Smooth muscle cell (in vitro differentiated cells): ENCODE data around the gene GALM. TPM values are rescaled to one million over a fixed set of nuclear protein-coding genes. Genes with fewer than 3 reads are reported as not detected.
"Not testable (repeated sequence)": the region's sequence is repeated elsewhere in the genome, so short reads cannot be mapped to it uniquely, and the experiment has no call there.

ENCODE experiments used
- DNase-seq: peaks from one replicate; lab custom pipeline; 2025; ENCODE audit not compliant: unreplicated experiment; lab: John Stamatoyannopoulos, UW
- H2AFZ ChIP-seq: fragments of 200-600 bp; sonication (generic); 2 replicates; pipeline ENCODE4 v1.6.0; 2016; ENCODE audit warnings: antibody characterized with exemption, low read depth, mild to moderate bottlenecking
- H3F3A ChIP-seq: fragments of 200-600 bp; sonication (generic); 2 replicates; pipeline ENCODE4 v1.6.0; 2017; ENCODE audit warnings: antibody characterized with exemption, low read depth
- H3K27ac ChIP-seq: fragments of 200-600 bp; sonication (generic); 2 replicates; pipeline ENCODE4 v1.5.1; 2016; ENCODE audit warnings: low read depth, mild to moderate bottlenecking
- H3K27me3 ChIP-seq: fragments of 200-600 bp; sonication (generic); 2 replicates; pipeline ENCODE4 v1.6.1; 2016; ENCODE audit warnings: low read depth, mild to moderate bottlenecking
- H3K36me3 ChIP-seq: fragments of 200-600 bp; sonication (generic); 2 replicates; pipeline ENCODE4 v1.5.1; 2016; ENCODE audit warnings: low read depth
- H3K4me1 ChIP-seq: fragments of 200-600 bp; sonication (generic); 2 replicates; pipeline ENCODE4 v1.5.1; 2016; ENCODE audit warnings: low read depth
- H3K4me2 ChIP-seq: fragments of 200-600 bp; sonication (generic); 2 replicates; pipeline ENCODE4 v1.6.0; 2016; ENCODE audit warnings: mild to moderate bottlenecking
- H3K4me3 ChIP-seq: fragments of 200-600 bp; sonication (generic); 2 replicates; pipeline ENCODE4 v1.5.1; 2016; ENCODE audit warnings: mild to moderate bottlenecking
- H3K79me2 ChIP-seq: fragments of 200-600 bp; sonication (generic); 2 replicates; pipeline ENCODE4 v1.6.0; 2016; ENCODE audit warnings: low read depth, mild to moderate bottlenecking
- H3K9ac ChIP-seq: fragments of 200-600 bp; sonication (generic); 2 replicates; pipeline ENCODE4 v1.6.0; 2016; ENCODE audit warnings: low read depth
- H3K9me3 ChIP-seq: fragments of 200-600 bp; sonication (generic); replicated peaks from 2 replicates; pipeline ENCODE4 v1.5.1; 2016; ENCODE audit warnings: low read depth
- H4K20me1 ChIP-seq: fragments of 200-600 bp; sonication (generic); 2 replicates; pipeline ENCODE4 v1.6.0; 2016; ENCODE audit warnings: low read depth
- WGBS: methylation state at CpG from one replicate; pipeline ENCODE4 v1.1.7; 2016; ENCODE audit warnings: low lambda C conversion rate; 5-methylcytosine and 5-hydroxymethylcytosine counted together
- polyA plus RNA-seq: library from polyadenylated mRNA; unstranded; fragments of >200 nt; fragmentation: Nextera tagmentation; extraction: Ambion mirVana; gene quantifications from 2 replicates; pipeline ENCODE4 v1.2.1, GENCODE V29; 2016
- total RNA-seq: library from RNA; depleted of rRNA; stranded (reverse); fragments of >200 nt; gene quantifications from 2 replicates; pipeline ENCODE4 v1.2.3, GENCODE V29; 2014
- TF ChIP-seq, protein P1 (sequence below): fragments of 200-600 bp; sonication (generic); IDR thresholded peaks from 2 replicates; pipeline ENCODE4 v1.5.1; 2017; ENCODE audit warnings: borderline replicate concordance, mild to moderate bottlenecking, antibody characterized with exemption; ENCODE audit not compliant: insufficient read depth, poor library complexity, severe bottlenecking

The GALM gene
- total and polyA plus RNA-seq, 2 experiments from 2014 or later = 13.1 to 18.9 TPM

DNA sequence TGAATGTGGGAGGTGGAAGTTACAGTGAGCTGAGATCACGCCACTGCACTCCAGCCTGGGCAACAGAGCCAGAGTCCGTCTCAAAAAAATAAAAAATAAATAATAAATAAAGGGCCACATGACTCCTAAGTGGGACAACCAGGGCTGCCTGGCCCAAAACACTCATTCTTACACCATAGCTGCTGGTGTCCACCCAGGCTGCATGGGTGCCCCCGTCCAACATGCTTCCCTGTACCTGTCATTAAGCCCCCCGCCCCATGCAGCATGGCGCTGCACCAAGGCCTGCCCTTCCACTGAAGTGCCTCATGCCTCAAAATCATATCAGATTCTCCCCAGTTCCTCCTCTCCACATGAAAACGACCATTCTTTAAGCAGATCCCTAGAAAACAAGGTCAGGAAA, 10.8 kb downstream of the GALM start:
- no peaks in the 10 kb centered on the region for H3K4me1 ChIP-seq
- no peak overlapping the region for H3K4me3 ChIP-seq
- H3K27ac ChIP-seq = no peak overlapping the region
- TF ChIP-seq, protein P1, sequence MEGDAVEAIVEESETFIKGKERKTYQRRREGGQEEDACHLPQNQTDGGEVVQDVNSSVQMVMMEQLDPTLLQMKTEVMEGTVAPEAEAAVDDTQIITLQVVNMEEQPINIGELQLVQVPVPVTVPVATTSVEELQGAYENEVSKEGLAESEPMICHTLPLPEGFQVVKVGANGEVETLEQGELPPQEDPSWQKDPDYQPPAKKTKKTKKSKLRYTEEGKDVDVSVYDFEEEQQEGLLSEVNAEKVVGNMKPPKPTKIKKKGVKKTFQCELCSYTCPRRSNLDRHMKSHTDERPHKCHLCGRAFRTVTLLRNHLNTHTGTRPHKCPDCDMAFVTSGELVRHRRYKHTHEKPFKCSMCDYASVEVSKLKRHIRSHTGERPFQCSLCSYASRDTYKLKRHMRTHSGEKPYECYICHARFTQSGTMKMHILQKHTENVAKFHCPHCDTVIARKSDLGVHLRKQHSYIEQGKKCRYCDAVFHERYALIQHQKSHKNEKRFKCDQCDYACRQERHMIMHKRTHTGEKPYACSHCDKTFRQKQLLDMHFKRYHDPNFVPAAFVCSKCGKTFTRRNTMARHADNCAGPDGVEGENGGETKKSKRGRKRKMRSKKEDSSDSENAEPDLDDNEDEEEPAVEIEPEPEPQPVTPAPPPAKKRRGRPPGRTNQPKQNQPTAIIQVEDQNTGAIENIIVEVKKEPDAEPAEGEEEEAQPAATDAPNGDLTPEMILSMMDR = no peak
- H3K9ac ChIP-seq = no peak overlapping the region
- DNase-seq = no peak
- H3K79me2 ChIP-seq = no peaks in the 10 kb centered on the region
- no peak overlapping the region for H2AFZ ChIP-seq
- H3K36me3 ChIP-seq = peaks cover 6% of the 10 kb centered on the region
- H4K20me1 ChIP-seq = no peaks in the 10 kb centered on the region
- H3K4me2 ChIP-seq = no peak overlapping the region
- H3K27me3 ChIP-seq = no peaks in the 10 kb centered on the region
- no peaks in the 10 kb centered on the region for H3F3A ChIP-seq
- H3K9me3 ChIP-seq = no peaks in the 10 kb centered on the region
- WGBS = 94% methylated on average over 6 of the region's 6 CpGs

DNA sequence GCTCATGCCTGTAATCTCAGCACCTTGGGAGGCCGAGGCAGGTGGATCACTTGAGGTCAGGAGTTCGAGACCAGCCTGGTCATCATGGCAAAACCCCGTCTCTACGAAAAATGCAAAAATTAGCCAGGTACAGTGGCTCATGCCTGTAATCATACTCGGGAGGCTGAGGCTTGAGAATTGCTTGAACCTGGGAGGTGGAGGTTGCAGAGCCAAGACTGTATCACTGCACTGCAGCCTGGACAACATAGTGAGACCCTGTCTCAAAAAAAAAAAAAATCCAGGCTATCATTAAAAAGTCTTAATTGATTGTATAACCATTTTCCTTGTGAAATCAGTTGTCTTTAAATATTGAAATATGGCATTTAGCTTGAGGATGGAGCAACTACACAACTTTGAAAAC, 15.0 kb downstream of the GALM start:
- H3K9ac ChIP-seq, H3K4me1 ChIP-seq, H2AFZ ChIP-seq, H4K20me1 ChIP-seq, H3K27ac ChIP-seq, H3F3A ChIP-seq, H3K27me3 ChIP-seq, H3K9me3 ChIP-seq, H3K36me3 ChIP-seq, H3K4me3 ChIP-seq, DNase-seq, H3K79me2 ChIP-seq, H3K4me2 ChIP-seq: not testable (repeated sequence)
- 92% methylated on average over 5 of the region's 5 CpGs for WGBS

DNA sequence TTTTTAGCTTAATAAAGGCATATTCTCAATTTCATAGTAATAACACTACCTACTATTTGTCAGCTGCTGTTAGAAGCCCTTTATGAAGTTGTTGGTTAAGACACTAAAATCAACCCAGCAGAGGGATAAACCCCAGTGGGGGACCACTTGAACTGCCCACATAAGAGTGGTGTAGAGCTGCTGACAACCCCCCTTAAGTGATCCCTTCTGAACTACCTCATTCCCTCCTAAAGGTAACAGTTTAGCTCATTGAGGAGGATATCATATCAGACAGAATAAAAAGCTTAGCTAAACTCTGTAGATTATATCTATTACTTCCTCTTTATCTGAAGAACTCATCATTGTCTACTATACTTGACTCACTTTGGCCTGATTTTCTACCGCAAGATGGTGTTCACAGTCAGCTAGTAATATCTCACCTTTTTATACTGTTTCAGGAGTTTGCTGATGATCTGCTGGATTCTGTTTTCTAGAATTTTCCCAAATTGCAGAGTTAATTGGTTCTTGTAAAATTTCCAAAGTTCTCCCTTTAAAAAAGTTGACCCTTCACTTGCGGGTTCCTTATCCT, 16.2 kb downstream of the GALM start:
- no peak overlapping the region for H2AFZ ChIP-seq
- no peaks in the 10 kb centered on the region for H3K4me1 ChIP-seq
- no peaks in the 10 kb centered on the region for H3K27me3 ChIP-seq
- no peaks in the 10 kb centered on the region for H4K20me1 ChIP-seq
- peaks cover 9% of the 10 kb centered on the region for H3K36me3 ChIP-seq
- no peak overlapping the region for H3K27ac ChIP-seq
- H3K9me3 ChIP-seq = no peaks in the 10 kb centered on the region
- no peak overlapping the region for H3K4me2 ChIP-seq
- 94% methylated on average over 2 of the region's 2 CpGs for WGBS
- H3F3A ChIP-seq = no peaks in the 10 kb centered on the region
- TF ChIP-seq, protein P1 = no peak
- no peaks in the 10 kb centered on the region for H3K79me2 ChIP-seq
- DNase-seq = no peak
- H3K9ac ChIP-seq = no peak overlapping the region
- no peak overlapping the region for H3K4me3 ChIP-seq

- 94% methylated on average over 10 of the region's 10 CpGs for WGBS
- H3K27me3 ChIP-seq, H3F3A ChIP-seq, H3K9ac ChIP-seq, H3K4me3 ChIP-seq, H4K20me1 ChIP-seq, H3K4me2 ChIP-seq, H3K27ac ChIP-seq, DNase-seq, H3K4me1 ChIP-seq, H2AFZ ChIP-seq, H3K9me3 ChIP-seq, H3K36me3 ChIP-seq, H3K79me2 ChIP-seq: not testable (repeated sequence)
Measured at GRCh38 chr2:38682620-38683019, 16.7 kb downstream of the GALM start.

DNA sequence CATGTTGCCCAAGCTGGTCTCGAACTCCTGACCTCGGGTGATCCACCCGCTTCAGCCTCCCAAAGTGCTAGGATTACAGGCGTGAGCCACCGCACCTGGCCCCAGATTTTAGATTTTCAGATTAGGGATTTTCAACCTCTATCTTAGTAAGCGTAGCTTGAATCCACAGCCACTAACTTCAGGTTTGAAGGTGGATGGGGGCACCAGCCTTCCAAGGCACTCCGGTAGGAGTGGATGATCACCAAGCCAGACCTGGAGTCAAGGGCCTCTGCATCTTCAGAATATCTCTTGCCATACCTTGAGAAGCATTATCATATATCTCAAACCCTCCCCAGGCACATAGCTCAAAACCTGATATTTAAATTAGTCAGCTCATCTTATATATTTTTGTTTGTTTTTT, 17.9 kb downstream of the GALM start:
- H3K9me3 ChIP-seq = no peaks in the 10 kb centered on the region
- H3K9ac ChIP-seq = no peak overlapping the region
- H2AFZ ChIP-seq = no peak overlapping the region
- H3K36me3 ChIP-seq = peaks cover 3% of the 10 kb centered on the region
- H3K4me2 ChIP-seq = no peak overlapping the region
- WGBS = 92% methylated on average over 7 of the region's 7 CpGs
- TF ChIP-seq, protein P1 = no peak
- no peaks in the 10 kb centered on the region for H3K27me3 ChIP-seq
- DNase-seq = no peak
- no peaks in the 10 kb centered on the region for H3F3A ChIP-seq
- H3K4me3 ChIP-seq = no peak overlapping the region
- H4K20me1 ChIP-seq = no peaks in the 10 kb centered on the region
- H3K79me2 ChIP-seq = no peaks in the 10 kb centered on the region
- no peaks in the 10 kb centered on the region for H3K4me1 ChIP-seq
- H3K27ac ChIP-seq = no peak overlapping the region
